ENCODE data around the gene KCNH3.
"Not testable (repeated sequence)": the region's sequence is repeated elsewhere in the genome, so short reads cannot be mapped to it uniquely, and the experiment has no call there.

The KCNH3 gene

DNA sequence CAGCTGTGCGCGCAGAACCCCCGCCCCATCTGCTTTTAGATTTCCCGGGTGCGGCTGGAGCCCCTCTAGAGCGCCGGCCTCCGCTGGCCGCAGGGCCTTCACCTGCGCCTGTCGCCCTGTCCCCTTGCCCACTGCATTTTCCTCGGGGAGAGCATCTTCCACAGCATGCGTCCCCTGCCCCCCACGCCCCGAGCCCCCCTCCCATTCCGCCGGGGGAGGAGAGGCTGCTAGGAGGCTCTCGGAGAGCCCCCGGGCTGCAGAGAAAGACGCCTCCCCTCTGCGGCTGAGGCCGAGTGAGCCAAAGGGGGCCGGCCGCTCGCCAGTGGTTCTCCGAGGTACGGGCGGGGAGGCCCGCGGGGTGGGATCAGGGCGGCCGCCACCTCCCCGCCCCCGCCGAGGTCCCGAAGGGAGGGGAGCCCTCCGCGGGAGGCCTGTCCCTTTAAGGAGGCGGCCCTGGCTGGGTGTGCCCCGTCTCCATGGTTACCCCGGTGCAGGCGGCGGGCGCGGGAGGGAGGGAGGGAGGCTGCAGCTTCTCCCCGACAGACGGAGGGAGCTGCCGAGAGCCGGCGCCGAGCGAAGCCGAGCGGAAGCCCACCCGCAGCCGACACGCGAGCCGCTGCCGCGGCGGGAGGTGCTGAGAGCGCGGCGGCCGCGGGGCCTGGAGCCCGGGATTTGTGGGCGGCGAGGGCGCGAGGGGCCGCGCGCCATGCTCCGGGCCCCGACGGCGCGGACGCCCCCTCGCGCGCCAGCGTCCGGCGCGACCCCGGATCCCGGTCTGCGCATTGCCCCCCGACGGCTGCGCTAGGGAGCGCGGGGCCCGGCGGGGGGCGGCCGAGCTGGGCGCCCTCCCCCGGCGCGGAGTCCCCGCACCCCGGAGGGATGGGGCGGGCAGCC lies at the start of gene KCNH3:
Gene KCNH3, plus strand, starts transcription at position 521 of the 894 bp plus-strand sequence. CDS start 387 bp downstream, outside the sequence.
- no peak for DNase-seq (ENCODE audit: low spot score)

GRCh38 chr12:49489154-49489553 lies 49.7 kb upstream of the KCNH3 start:
- no peak for DNase-seq (ENCODE audit: low spot score)

DNA sequence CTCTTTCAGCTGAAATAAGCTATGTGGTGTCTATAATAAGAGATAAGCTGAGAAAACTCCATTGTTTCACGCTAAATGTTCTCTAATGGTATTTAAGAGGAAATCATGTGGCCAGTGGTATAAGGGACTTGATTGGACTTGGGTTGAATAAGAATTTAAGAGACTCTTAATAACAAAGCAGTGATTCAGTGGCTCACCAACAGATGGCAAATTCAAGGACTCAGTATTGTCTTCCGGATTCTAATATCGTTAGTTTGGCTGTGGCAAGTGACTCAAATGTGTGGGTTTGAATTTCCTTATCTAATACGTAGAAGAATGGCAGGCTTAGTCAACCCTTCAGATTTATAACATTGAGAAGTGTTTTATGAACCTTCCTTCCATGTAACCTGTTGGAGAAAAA lies 49.1 kb upstream of the KCNH3 start:
- DNase-seq (ENCODE audit: low spot score): no peak

GRCh38 chr12:49491823-49492222 lies 47.0 kb upstream of the KCNH3 start:
- no peak for DNase-seq (ENCODE audit: low spot score)

DNA sequence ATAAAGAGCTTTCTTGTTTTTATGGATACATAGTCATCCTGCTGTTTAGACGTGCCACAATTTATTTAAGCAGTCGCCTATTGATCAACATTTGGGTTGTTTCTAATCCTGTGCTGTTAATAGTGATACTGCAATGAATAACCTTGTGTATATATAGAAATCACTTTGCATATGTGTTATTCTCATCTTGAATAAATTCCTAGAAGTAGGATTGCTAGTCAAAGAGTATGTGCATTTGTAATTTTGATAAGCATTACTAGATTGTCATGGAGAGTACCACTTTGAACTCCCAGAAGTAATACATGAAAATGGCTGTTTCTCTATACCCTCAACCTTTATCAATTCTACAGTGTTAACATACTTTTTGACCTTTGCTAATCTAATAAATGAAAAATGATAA lies 44.9 kb upstream of the KCNH3 start:
- DNase-seq (ENCODE audit: low spot score): no peak

DNA sequence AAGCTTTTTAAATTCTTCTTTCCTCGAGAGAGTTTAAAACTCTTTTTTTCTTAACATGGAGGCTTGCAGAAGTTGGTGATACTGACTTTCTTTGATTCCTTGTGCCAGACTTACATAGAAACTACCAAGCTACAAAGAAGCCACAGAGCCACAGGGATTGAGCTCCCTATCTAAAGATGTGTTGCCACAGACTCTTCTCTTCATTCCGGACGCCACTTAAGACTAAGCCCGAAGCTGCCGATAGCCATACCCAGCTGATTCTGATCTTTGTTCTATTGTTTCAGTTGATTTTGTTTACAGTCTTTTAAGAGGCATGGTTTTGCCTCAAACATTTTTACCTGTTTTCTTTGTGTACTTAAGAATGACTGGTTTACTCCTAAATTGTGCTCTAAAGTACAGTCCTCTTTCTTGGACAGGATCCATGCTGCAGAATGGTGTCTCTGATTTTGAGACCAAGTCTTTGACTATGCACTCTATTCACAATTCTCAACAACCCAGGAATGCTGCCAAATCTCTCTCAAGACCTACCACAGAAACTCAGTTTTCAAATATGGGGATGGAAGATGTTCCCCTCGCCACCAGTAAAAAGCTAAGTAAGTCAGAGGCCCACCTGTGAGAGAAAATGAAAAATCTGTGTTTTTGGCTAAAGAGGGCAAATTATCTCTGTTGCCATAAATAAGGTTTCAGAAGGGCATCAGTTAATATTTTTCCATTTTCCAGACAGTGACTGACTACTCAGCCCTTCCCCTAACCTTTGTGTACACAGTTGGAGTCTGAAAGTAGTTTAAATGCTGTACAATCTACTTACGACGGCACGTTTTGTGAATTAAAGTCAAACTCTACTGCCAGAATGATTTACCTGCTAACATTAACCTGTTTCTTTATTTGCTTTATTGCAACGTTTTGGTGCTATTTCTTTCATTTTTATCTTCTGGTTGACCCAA lies 42.1 kb upstream of the KCNH3 start:
- DNase-seq (ENCODE audit: low spot score): no peak

GRCh38 chr12:49501895-49502294 lies 36.9 kb upstream of the KCNH3 start:
- no peak for DNase-seq (ENCODE audit: low spot score)

GRCh38 chr12:49502590-49502989 lies 36.2 kb upstream of the KCNH3 start:
- no peak for DNase-seq (ENCODE audit: low spot score)

DNA sequence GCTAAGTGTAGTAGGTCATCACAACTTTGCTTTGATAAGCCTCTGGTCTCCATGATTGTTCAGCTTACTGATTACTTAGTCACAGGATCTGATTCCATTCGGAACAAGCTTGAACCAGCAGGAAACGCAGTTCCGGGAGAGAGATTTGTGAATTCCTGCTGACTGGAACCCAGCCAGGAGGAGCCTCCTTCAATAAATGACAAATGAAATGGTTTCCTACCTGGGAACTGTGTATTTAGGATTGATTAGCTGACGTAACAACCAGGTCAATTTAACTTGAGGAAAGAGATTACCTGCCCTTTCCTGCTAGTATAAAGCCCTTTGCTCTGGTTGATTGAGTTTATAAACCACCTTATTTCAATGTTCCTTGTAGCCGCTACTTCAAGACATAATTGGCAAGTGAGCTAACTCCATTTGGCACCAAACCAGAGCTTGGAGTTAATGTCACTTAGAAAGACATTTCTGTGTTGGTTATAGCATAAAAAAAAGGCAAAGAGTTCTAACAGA lies 35.1 kb upstream of the KCNH3 start:
- peak; percentile 98 for DNase-seq (ENCODE audit: low spot score)

DNA sequence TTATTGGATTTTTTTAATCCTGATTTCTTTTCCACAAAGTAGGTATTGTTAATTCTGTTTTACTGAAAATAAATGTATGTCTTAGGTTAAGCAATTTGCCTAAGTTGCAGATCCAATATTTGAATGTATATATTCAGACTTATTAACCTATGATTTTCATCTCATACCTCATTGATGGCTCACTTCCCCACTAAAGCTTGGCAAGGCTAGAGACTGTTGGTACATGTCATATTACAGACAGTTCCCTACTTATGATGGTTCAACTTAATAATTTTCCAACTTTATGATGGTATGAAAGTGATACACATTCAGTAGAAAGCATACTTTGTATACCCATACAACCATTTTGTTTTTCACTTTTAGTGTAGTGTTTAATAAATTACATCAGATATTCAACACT lies 33.2 kb upstream of the KCNH3 start:
- no peak for DNase-seq (ENCODE audit: low spot score)

GRCh38 chr12:49507139-49507538 lies 31.7 kb upstream of the KCNH3 start:
- peak; percentile 82 for DNase-seq (ENCODE audit: low spot score)

- not testable (repeated sequence) for DNase-seq (ENCODE audit: low spot score)
These were observed 29.1 kb upstream of the KCNH3 start for GRCh38 chr12:49509681-49510080.

- no peak for DNase-seq (ENCODE audit: low spot score)
These were observed 27.4 kb upstream of the KCNH3 start for GRCh38 chr12:49511410-49511809.

GRCh38 chr12:49512546-49512945 lies 26.3 kb upstream of the KCNH3 start:
- DNase-seq (ENCODE audit: low spot score): no peak

DNA sequence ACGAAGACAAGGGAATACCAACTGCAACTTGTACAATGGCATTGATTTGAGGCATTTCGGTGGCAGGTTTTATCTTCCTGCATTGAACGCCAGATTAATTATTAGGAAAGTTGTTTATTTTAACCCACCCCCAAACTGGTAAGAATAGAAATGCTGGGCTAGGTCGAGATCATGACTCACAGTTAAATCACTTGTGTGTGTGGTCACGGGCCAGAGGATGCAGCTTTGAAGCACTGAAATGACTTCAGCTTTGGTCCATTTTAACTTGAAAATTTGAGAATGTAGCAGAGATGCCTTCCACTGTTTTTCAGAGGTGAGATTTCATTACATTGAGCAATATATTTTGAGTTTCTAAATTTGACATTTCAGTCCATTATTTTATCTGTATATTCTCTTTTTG lies 23.6 kb upstream of the KCNH3 start:
- peak; percentile 84 for DNase-seq (ENCODE audit: low spot score)

GRCh38 chr12:49518914-49519573 lies 19.8 kb upstream of the KCNH3 start:
- DNase-seq (ENCODE audit: low spot score): no peak

DNA sequence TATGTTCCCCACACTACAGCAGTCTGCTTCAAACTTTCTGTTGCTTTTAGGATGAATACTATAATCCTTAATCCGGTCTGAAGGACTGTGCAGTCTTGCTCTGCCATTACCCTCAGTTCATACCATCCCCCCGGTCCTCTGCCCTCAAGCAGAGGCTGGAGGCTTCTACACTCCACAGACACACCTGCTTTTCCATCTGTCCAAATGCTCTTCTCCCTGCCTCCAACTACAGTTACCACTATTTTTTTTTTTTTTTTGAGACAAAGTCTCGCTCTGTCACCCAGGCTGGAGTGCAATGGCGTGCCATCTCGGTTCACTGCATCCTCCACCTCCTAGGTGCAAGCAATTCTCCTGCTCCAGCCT lies 19.3 kb upstream of the KCNH3 start:
- DNase-seq (ENCODE audit: low spot score): no peak

DNA sequence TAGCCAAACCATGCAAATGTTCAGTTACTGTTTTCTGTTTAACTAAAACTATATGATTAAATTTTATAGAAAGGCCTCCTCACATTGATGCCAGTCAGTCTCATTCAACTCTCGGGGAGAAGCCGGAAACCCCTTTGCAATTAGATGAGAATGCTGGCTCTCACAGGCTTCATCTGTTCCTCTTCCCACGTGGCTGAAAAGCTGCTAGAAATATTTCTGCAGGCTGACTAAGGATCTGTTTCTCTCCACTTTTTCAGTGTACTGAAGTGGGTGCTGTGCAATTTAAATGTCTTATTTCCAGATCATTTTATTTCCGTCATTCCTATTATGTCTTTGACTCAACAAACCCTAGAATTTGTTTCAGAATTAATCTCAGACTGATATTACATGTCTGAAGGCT lies 17.4 kb upstream of the KCNH3 start:
- DNase-seq (ENCODE audit: low spot score): no peak

DNA sequence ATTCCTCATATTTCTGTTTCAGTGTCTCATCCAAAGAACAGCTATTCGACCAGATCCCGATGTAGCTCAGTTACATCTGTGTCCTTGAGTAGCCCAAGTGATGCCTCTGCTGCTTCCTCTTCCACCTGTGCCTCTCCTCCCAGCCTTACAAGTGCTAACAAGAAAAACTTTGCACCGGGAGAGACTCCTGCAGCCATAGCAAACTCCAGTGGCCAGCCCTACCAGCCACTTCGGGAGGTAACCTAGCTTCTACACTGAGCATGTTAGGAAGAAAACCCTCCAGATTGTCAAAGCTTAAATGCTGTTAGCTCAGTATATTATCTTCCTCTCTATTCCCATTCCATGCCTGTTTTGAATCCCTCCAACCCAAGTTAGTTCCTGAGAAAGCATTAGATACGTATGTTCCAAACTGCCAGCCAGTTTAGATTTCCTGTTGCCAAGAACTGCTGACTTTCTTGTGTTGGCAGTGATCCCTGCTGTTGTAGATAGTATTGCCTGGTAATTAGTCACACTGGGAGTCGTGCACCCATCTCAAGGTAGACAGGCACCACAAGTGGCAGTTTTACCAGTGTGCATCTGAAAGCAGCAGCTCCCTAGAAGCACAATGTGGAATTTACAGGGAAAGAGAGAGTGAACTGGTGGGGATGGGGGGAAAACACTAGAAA lies 14.0 kb upstream of the KCNH3 start:
- no peak for DNase-seq (ENCODE audit: low spot score)

GRCh38 chr12:49525942-49526341 lies 12.9 kb upstream of the KCNH3 start:
- no peak for DNase-seq (ENCODE audit: low spot score)

GRCh38 chr12:49527361-49528130 lies 11.3 kb upstream of the KCNH3 start:
- DNase-seq (ENCODE audit: low spot score): no peak
